PC-9 (cell line): Measurements from ENCODE around the gene NCOR2.

Experiments
- EZH2 ChIP-seq: fragments of 200-600 bp; sonication (generic); IDR thresholded peaks from 2 replicates; pipeline ENCODE4 v1.8.0; 2017; ENCODE audit warnings: antibody characterized with exemption, low read depth
- TF ChIP-seq, protein P1 (sequence below): fragments of 200-600 bp; sonication (generic); conservative IDR thresholded peaks from 2 replicates; pipeline ENCODE4 v1.6.1; 2017; ENCODE audit warnings: mixed run types, antibody characterized with exemption, mild to moderate bottlenecking, moderate library complexity

- TF ChIP-seq, protein P1, sequence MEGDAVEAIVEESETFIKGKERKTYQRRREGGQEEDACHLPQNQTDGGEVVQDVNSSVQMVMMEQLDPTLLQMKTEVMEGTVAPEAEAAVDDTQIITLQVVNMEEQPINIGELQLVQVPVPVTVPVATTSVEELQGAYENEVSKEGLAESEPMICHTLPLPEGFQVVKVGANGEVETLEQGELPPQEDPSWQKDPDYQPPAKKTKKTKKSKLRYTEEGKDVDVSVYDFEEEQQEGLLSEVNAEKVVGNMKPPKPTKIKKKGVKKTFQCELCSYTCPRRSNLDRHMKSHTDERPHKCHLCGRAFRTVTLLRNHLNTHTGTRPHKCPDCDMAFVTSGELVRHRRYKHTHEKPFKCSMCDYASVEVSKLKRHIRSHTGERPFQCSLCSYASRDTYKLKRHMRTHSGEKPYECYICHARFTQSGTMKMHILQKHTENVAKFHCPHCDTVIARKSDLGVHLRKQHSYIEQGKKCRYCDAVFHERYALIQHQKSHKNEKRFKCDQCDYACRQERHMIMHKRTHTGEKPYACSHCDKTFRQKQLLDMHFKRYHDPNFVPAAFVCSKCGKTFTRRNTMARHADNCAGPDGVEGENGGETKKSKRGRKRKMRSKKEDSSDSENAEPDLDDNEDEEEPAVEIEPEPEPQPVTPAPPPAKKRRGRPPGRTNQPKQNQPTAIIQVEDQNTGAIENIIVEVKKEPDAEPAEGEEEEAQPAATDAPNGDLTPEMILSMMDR = no peak
- TF ChIP-seq EZH2 = no peak
These were observed 4.1 kb upstream of the NCOR2 start for GRCh38 chr12:124571556-124571955.
